MCF 10A (cell line): ENCODE results near the gene HEXIM1. TPM values are rescaled to one million over a fixed set of nuclear protein-coding genes. Genes with fewer than 3 reads are reported as not detected.
A peak's percentile ranks its signal among the peaks of the same experiment; 100 is the strongest.

Source experiments
- BruUV-seq: library from RNA; stranded (reverse); fragments of 400-500 nt; replicated peaks from 2 replicates; lab custom pipeline; 2021; lab: Mats Ljungman, UMichigan
- CTCF ChIA-PET: fragments of 300-600 bp; sonication (Branson Sonifier 250); formaldehyde crosslinking; extraction: SDS; loops from one replicate; lab custom pipeline; 2021; ENCODE audit warnings: antibody characterized with exemption, inconsistent platforms; lab: Yijun Ruan, JAX
- POLR2A ChIA-PET: fragments of 300-600, 350-650 bp; sonication (Branson Sonifier 250); formaldehyde crosslinking; extraction: SDS; loops from one replicate; lab custom pipeline; 2020; ENCODE audit warnings: antibody characterized with exemption, inconsistent platforms; lab: Yijun Ruan, JAX
- DNase-seq: peaks from one replicate; pipeline ENCODE4 v3.0.0-alpha.2; 2018; ENCODE audit not compliant: unreplicated experiment
- H3K27ac Mint-ChIP-seq: one replicate; pipeline ENCODE4 v1.8.0; 2022; ENCODE audit warnings: mild to moderate bottlenecking, low read depth, mixed read lengths; ENCODE audit not compliant: unreplicated experiment
- H3K27me3 Mint-ChIP-seq: one replicate; pipeline ENCODE4 v1.8.0; 2022; ENCODE audit warnings: mixed read lengths; ENCODE audit not compliant: insufficient read depth, unreplicated experiment
- H3K36me3 Mint-ChIP-seq: one replicate; pipeline ENCODE4 v1.8.0; 2022; ENCODE audit warnings: mild to moderate bottlenecking, moderate library complexity, mixed read lengths; ENCODE audit not compliant: insufficient read depth, unreplicated experiment
- H3K4me1 Mint-ChIP-seq: one replicate; pipeline ENCODE4 v1.8.0; 2022; ENCODE audit warnings: mixed read lengths; ENCODE audit not compliant: insufficient read depth, unreplicated experiment
- H3K4me3 Mint-ChIP-seq: one replicate; pipeline ENCODE4 v1.8.0; 2022; ENCODE audit warnings: mild to moderate bottlenecking, moderate library complexity, mixed read lengths; ENCODE audit not compliant: unreplicated experiment
- H3K9me3 Mint-ChIP-seq: one replicate; pipeline ENCODE4 v1.8.0; 2022; ENCODE audit warnings: mixed read lengths; ENCODE audit not compliant: unreplicated experiment
- CTCF ChIP-seq: fragments of 200-600 bp; IDR thresholded peaks from one replicate; pipeline ENCODE4 v1.8.0; 2022; ENCODE audit warnings: antibody characterized with exemption, mild to moderate bottlenecking; ENCODE audit not compliant: unreplicated experiment
- intact Hi-C: fragments of 100-400 bp; cut with micrococcal nuclease; formaldehyde crosslinking; loops from 2 replicates; pipeline ENCODE4 v1.14.1; 2022
- total RNA-seq: library from RNA; stranded (reverse); gene quantifications from 2 replicates; pipeline ENCODE4 v1.2.3, GENCODE V29; 2022

Gene HEXIM1
- total RNA-seq, 1 experiment from 2014 or later = 26.7 TPM

GRCh38 chr17:45161288-45162024, 13.2 kb downstream of the HEXIM1 start, which contains the start of gene HEXIM2:
Gene HEXIM2, plus strand, starts transcription at chr17:45161875. Its CDS starts 919 bp downstream, at chr17:45162794.
- TF ChIP-seq CTCF = no peak
- no TSS peak for BruUV-seq
- DNase-seq = peak; percentile 100
- ChIA-PET CTCF (interaction anchor here (0.6 to 7.0 kb wide), 8 partner anchors 11 to 110 kb away, joined by 3 to 83 read pairs (median 10); partner anchors contain the start of genes ACBD4, DCAKD and HEXIM1), POLR2A (interaction anchor here (0.6 to 21.2 kb wide), 32 partner anchors 10 to 1037 kb away, joined by 3 to 1083 read pairs (median 4); partner anchors contain the start of genes ACBD4, DCAKD, HEXIM1 and MAP3K14)
- intact Hi-C loops = loop anchor here (1.0 kb wide), 2 partner anchors 10 to 13 kb away; partner anchors contain the start of gene HEXIM1
- Mint-ChIP-seq H3K4me3 (peak within 1 kb of the TSS; percentile 98), H3K27ac (peak within 1 kb of the TSS; percentile 99), H3K27me3 (no peaks in the 10 kb centered on the region), H3K9me3 (no peaks in the 10 kb centered on the region), H3K36me3 (peaks cover 37% of the 10 kb centered on the region), H3K4me1 (peaks cover 18% of the 10 kb centered on the region)

- ChIA-PET POLR2A (interaction anchor here (0.6 to 21.2 kb wide), 18 partner anchors 9 to 792 kb away, joined by 3 to 1083 read pairs (median 8); partner anchors contain the start of genes ACBD4, DCAKD, HEXIM1 and MAP3K14), CTCF (interaction anchor here (2.5 to 7.0 kb wide), 4 partner anchors 10 to 36 kb away, joined by 10 to 83 read pairs (median 34); partner anchors contain the start of genes ACBD4 and HEXIM1)
- H3K4me3 Mint-ChIP-seq = peak overlapping the region; percentile 98
- peaks cover 39% of the 10 kb centered on the region for H3K36me3 Mint-ChIP-seq
- no peak for DNase-seq
- no peaks in the 10 kb centered on the region for H3K9me3 Mint-ChIP-seq
- BruUV-seq = no TSS peak
- H3K4me1 Mint-ChIP-seq = peaks cover 18% of the 10 kb centered on the region
- intact Hi-C loops = no loop called here
- H3K27me3 Mint-ChIP-seq = no peaks in the 10 kb centered on the region
- no peak for TF ChIP-seq CTCF
- H3K27ac Mint-ChIP-seq = peak overlapping the region; percentile 99
Observed at GRCh38 chr17:45162025-45162687, 13.9 kb downstream of the HEXIM1 start.

- peaks cover 11% of the 10 kb centered on the region for H3K4me1 Mint-ChIP-seq
- no TSS peak for BruUV-seq
- no peak overlapping the region for H3K27ac Mint-ChIP-seq
- intact Hi-C loops = no loop called here
- no peaks in the 10 kb centered on the region for H3K27me3 Mint-ChIP-seq
- H3K36me3 Mint-ChIP-seq = peaks cover 21% of the 10 kb centered on the region
- ChIA-PET CTCF (interaction anchor here (0.6 to 7.0 kb wide), 2 partner anchors 14 to 28 kb away, joined by 3 to 83 read pairs; partner anchors contain the start of gene HEXIM1), POLR2A (interaction anchor here (0.7 to 21.2 kb wide), 3 partner anchors 7 to 27 kb away, joined by 4 to 1083 read pairs (median 300); partner anchors contain the start of gene HEXIM1)
- no peak for DNase-seq
- no peak for TF ChIP-seq CTCF
- H3K4me3 Mint-ChIP-seq = no peak overlapping the region
- H3K9me3 Mint-ChIP-seq = no peaks in the 10 kb centered on the region
Observed at GRCh38 chr17:45164734-45165269, 16.5 kb downstream of the HEXIM1 start.
